AG04449 (cell line): ENCODE results near the gene MS4A10.

Experiments
- CTCF ChIA-PET: fragments of 350-600 bp; formaldehyde crosslinking; extraction: SDS; loops from one replicate; lab custom pipeline; 2021; ENCODE audit warnings: antibody characterized with exemption; lab: Yijun Ruan, JAX
- POLR2A ChIA-PET: fragments of 400-600, 350-600 bp; formaldehyde crosslinking; extraction: SDS; loops from one replicate; lab custom pipeline; 2020; ENCODE audit warnings: antibody characterized with exemption, inconsistent platforms; lab: Yijun Ruan, JAX
- DNase-seq: peaks from one replicate; pipeline ENCODE4 v3.0.0-alpha.2; 2010; ENCODE audit warnings: low read depth, low spot score
- H3K4me3 ChIP-seq: 2 replicates; pipeline ENCODE4 v1.5.1; 2011; ENCODE audit warnings: low read depth, mild to moderate bottlenecking, control low read depth, low read length
- TF ChIP-seq, protein P1 (sequence below): IDR thresholded peaks from one replicate; pipeline ENCODE4 v1.5.1; 2011; ENCODE audit warnings: mild to moderate bottlenecking, moderate library complexity, low read length, control low read depth, inconsistent platforms; ENCODE audit not compliant: insufficient read depth; ENCODE audit errors: missing control alignments

MS4A10 gene

DNA sequence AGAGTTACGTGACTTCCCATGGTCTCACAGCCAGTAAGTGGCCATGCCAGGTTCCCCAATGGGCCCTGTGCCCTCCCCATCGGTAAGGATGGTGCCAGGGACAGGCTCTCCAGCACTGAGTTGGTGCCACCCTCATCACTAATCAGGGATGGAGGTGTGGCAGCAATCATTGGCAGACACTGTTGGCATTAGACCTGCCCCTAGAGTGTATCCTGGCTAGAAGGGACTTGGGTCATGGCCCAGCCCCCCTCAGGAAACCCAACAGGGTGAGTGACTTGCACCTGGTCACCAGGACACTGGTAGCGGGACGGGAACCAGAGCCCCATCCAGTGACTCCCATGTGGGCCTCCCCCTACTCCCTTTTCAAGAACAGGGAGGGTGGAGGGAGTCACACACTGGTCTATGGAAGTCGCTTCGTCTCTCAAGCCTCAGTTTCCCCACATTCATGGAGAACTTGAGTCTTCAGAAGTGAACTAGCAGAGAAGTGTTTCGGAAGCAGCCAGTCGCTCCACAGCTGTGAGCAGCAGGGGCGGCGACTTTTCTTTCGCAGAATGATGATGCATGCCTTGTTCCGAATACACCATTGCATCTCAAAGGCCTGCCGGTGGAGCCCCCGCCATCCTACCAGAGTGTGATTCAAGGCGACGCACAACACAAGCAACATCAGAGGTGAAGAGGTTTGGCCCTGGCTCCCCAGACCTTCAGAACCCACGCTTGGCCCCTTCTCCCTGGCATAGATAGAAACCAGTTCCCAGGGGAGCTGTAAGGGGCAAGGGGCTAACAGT lies 12.9 kb downstream of the MS4A10 start:
- no peak for DNase-seq
- CTCF ChIA-PET, result interaction anchor here (1.6 kb wide), 1 partner anchor 12 kb away, joined by 3 read pairs; no protein-coding TSS in a partner anchor
- TF ChIP-seq, protein P1, sequence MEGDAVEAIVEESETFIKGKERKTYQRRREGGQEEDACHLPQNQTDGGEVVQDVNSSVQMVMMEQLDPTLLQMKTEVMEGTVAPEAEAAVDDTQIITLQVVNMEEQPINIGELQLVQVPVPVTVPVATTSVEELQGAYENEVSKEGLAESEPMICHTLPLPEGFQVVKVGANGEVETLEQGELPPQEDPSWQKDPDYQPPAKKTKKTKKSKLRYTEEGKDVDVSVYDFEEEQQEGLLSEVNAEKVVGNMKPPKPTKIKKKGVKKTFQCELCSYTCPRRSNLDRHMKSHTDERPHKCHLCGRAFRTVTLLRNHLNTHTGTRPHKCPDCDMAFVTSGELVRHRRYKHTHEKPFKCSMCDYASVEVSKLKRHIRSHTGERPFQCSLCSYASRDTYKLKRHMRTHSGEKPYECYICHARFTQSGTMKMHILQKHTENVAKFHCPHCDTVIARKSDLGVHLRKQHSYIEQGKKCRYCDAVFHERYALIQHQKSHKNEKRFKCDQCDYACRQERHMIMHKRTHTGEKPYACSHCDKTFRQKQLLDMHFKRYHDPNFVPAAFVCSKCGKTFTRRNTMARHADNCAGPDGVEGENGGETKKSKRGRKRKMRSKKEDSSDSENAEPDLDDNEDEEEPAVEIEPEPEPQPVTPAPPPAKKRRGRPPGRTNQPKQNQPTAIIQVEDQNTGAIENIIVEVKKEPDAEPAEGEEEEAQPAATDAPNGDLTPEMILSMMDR, result no peak
- no peak overlapping the region for H3K4me3 ChIP-seq
- POLR2A ChIA-PET, result no interaction called here

DNA sequence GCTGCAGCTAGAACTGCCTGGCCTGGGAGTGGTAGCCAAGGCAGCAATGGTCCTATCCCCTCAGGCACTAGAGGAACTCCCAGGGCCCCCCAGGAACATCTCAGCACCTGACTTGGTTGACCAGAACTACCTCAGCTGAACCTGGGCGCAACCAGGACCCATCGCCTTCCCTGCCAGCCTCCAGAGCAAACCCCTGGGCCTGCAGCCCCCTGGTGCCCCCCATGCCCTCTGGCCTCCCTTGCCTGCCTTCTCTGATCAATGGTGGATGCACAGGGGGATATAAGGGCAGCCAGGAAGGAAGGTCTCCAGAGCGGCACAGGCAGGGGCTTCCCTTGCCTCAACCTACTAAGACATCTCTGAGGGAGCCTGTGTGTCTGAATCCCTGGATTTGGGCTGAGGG lies 13.5 kb downstream of the MS4A10 start:
- DNase-seq, result no peak
- CTCF ChIA-PET, result interaction anchor here (1.6 kb wide), 1 partner anchor 19 kb away, joined by 3 read pairs; no protein-coding TSS in a partner anchor
- TF ChIP-seq, protein P1, result no peak
- no peak overlapping the region for H3K4me3 ChIP-seq
- POLR2A ChIA-PET, result no interaction called here

DNA sequence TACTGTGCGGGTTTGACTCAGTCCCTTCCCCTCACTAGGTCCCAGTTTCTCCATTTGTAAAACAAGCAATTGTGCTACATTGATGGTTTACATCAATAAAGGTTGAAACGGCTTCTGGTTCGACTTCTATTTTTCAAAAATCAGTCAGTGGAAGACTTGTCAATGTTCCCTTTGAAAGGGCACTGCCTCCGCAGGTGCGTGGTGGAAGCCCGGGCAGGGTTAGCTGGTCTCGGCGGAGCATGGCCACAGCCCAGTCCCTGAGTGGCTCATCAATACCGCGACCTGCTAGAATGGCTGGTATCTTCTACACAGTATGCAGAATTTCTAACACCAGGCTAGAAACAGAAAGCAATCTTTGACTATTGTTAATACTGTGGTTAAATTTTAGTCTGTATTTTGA lies 16.1 kb downstream of the MS4A10 start:
- H3K4me3 ChIP-seq, result no peak overlapping the region
- POLR2A ChIA-PET, result no interaction called here
- DNase-seq, result no peak
- TF ChIP-seq, protein P1, result no peak
- CTCF ChIA-PET, result no interaction called here

DNA sequence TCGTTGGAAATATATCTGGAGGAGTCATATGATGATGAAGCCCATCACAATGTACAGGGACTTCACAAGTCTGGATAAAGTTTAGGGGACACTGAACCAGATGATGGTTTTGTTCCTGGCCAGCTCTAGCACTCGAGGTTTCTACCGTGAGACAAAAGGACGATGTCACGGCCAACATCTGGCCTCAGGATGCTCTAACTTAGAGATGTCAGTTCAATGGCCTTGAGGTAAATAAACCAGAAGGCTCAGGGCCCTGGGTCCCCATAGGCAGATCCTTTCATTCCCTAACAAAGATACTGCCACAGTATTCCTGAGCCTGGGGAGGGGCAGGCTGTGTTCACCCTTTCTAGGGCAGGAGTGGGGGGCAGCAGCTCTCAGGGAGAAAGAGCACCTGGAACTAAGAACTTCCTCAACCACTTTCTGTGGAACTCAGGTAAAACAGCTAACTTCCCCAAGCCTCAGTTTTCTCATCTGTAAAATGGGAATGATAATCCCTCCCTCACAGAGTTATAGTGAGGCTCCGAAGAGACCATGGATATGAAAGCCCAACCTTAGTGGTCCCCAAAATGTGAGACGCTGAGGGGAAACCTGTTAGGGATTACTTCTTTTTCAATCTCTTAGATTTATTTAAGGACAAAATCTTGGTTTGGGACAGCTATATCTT lies 18.3 kb downstream of the MS4A10 start:
- CTCF ChIA-PET, result interaction anchor here (0.9 to 1.7 kb wide), 3 partner anchors 27 to 96 kb away, joined by 3 to 5 read pairs (median 4); no protein-coding TSS in a partner anchor
- POLR2A ChIA-PET, result no interaction called here
- TF ChIP-seq, protein P1, result no peak

DNA sequence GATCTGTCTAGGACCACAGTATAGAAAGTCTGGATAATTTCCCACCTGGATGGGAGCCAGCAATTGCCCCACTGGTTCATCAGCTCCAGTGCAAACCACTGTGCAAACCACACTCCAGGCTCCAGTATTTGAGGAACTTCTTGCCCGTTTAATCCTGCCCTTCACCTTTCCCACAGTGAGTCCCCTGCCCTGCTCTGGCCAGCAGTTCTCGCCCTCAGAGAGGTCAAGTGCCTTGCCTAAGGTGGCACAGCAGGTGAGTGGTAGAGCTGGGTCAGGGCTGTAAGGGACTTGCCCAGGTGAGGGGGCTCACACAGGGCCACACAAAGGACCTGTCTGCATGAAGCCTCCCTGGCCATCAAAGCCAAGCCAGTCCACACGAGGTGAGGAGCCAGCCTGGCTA lies 24.1 kb downstream of the MS4A10 start:
- H3K4me3 ChIP-seq, result no peak overlapping the region
- DNase-seq, result no peak
- ChIA-PET CTCF (interaction anchor here (1.6 kb wide), 1 partner anchor 22 kb away, joined by 4 read pairs; no protein-coding TSS in a partner anchor), POLR2A (no interaction called here)
- TF ChIP-seq, protein P1, result no peak

More for the DNA sequence above, 18.3 kb downstream of the MS4A10 start:
- H3K4me3 ChIP-seq, result no peak overlapping the region
- no peak for DNase-seq

DNA sequence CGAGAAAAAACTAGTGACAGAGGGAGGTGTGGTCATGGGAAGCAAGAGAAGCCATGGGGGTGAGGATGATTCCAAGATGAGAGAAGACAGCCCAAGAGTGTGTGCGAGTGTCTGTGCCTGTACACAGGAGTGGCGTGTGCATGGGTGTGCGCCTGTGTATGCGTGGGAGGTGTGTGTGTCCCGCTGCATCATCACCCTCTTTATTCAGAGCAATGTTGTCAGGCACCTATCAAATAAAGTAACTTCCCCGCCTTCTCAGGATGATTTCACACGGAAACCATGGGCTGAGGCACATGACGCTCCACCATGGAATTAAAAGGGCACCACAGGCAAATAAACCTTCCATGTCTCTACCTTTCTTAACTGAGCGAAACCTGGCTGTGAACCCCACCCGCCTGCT lies 24.6 kb downstream of the MS4A10 start:
- DNase-seq, result no peak
- CTCF ChIA-PET, result interaction anchor here (1.6 kb wide), 1 partner anchor 21 kb away, joined by 4 read pairs; no protein-coding TSS in a partner anchor
- no peak overlapping the region for H3K4me3 ChIP-seq
- POLR2A ChIA-PET, result no interaction called here
- TF ChIP-seq, protein P1, result no peak
